Stimulated activated naive B cell treated with anti-CD40 and anti-IgM and Interleukin-4, amounts not matched to agents 10 μg/mL and 1 μg/mL and 100 μg/mL, for 72 hours (primary cell): ENCODE data around the gene M1AP.
A peak's percentile ranks its signal among the peaks of the same experiment; 100 is the strongest.

Experiments
- ATAC-seq, 2 donors: fragments of 150-1000 bp; cut with Tn5 transposase; replicated peaks; 2 replicates each; pipeline ENCODE4 v1.10.0; 2021; ENCODE audit warnings: moderate library complexity in 1 of 2
- DNase-seq: peaks from one replicate; pipeline ENCODE4 v3.0.0; 2021
- H3K27ac Mint-ChIP-seq: one replicate; pipeline ENCODE4 v1.8.0; 2022; ENCODE audit warnings: mild to moderate bottlenecking, mixed read lengths
- H3K27me3 Mint-ChIP-seq, 2 donors: one replicate each; pipeline ENCODE4 v1.8.0; 2022; ENCODE audit warnings: mixed read lengths in 2 of 2
- H3K36me3 Mint-ChIP-seq, 2 donors: one replicate each; pipeline ENCODE4 v1.8.0; 2022; ENCODE audit warnings: mixed read lengths in 2 of 2, mild to moderate bottlenecking in 1 of 2
- H3K4me1 Mint-ChIP-seq, 2 donors: one replicate each; pipeline ENCODE4 v1.8.0; 2022; ENCODE audit warnings: mixed read lengths in 2 of 2, mild to moderate bottlenecking in 1 of 2
- H3K4me3 Mint-ChIP-seq, 2 donors: one replicate each; pipeline ENCODE4 v1.8.0; 2022; ENCODE audit warnings: mild to moderate bottlenecking in 2 of 2, mixed read lengths in 2 of 2, moderate library complexity in 1 of 2
- H3K9me3 Mint-ChIP-seq, 2 donors: one replicate each; pipeline ENCODE4 v1.8.0; 2022; ENCODE audit warnings: mixed read lengths in 2 of 2, mild to moderate bottlenecking in 1 of 2

The M1AP gene

GRCh38 chr2:74515981-74516633 lies 132.0 kb downstream of the M1AP start:
- peaks cover 3 to 4% of the 10 kb centered on the region in 2 donors for H3K9me3 Mint-ChIP-seq
- peak overlapping the region; percentile 42 for H3K27ac Mint-ChIP-seq
- peaks cover 85 to 95% of the 10 kb centered on the region in 2 donors for H3K27me3 Mint-ChIP-seq
- peaks cover 16 to 23% of the 10 kb centered on the region in 2 donors for H3K4me1 Mint-ChIP-seq
- ATAC-seq (peak; percentile 73 to 84), DNase-seq (peak; percentile 57)
- peaks cover 9 to 26% of the 10 kb centered on the region in 2 donors for H3K36me3 Mint-ChIP-seq
- peak overlapping the region; percentile 78 to 80 for H3K4me3 Mint-ChIP-seq

- peak overlapping the region; percentile 79 for H3K27ac Mint-ChIP-seq
- peaks cover 83 to 98% of the 10 kb centered on the region in 2 donors for H3K27me3 Mint-ChIP-seq
- no peak for DNase-seq
- H3K4me1 Mint-ChIP-seq = peaks cover 16 to 23% of the 10 kb centered on the region in 2 donors
- peak in 1 of 2 donors; percentile 6 for ATAC-seq
- peak overlapping the region; percentile 71 to 80 for H3K4me3 Mint-ChIP-seq
- H3K36me3 Mint-ChIP-seq = peaks cover 7 to 26% of the 10 kb centered on the region in 2 donors
- peaks cover 3 to 4% of the 10 kb centered on the region in 2 donors for H3K9me3 Mint-ChIP-seq
Observed at GRCh38 chr2:74515271-74515980, 132.7 kb downstream of the M1AP start.

- no peak for DNase-seq
- peak within 1 kb of the TSS; percentile 71 to 80 for H3K4me3 Mint-ChIP-seq
Observed at GRCh38 chr2:74514368-74515270, 133.5 kb downstream of the M1AP start, which contains the start of gene TLX2. Gene TLX2 (plus strand): TSS chr2:74514450. CDS start chr2:74514807, 357 bp downstream.

GRCh38 chr2:74513605-74514367 lies 134.3 kb downstream of the M1AP start:
- DNase-seq (no peak), ATAC-seq (peak in 1 of 2 donors; percentile 18)
- Mint-ChIP-seq H3K4me3 (peak overlapping the region; percentile 56 to 63), H3K27ac (peak overlapping the region; percentile 47), H3K27me3 (peaks cover 69 to 90% of the 10 kb centered on the region in 2 donors), H3K9me3 (peaks cover 3 to 4% of the 10 kb centered on the region in 2 donors), H3K36me3 (peaks cover 6 to 16% of the 10 kb centered on the region in 2 donors), H3K4me1 (peaks cover 16 to 28% of the 10 kb centered on the region in 2 donors)

More at GRCh38 chr2:74514368-74515270, 133.5 kb downstream of the M1AP start, which contains the start of gene TLX2:
- Mint-ChIP-seq H3K9me3 (peaks cover 3 to 4% of the 10 kb centered on the region in 2 donors), H3K4me1 (peaks cover 16 to 26% of the 10 kb centered on the region in 2 donors), H3K27me3 (peaks cover 76 to 95% of the 10 kb centered on the region in 2 donors), H3K36me3 (peaks cover 6 to 19% of the 10 kb centered on the region in 2 donors), H3K27ac (peak within 1 kb of the TSS; percentile 79)
- peak; percentile 15 to 28 for ATAC-seq

- no peak for DNase-seq
- peaks cover 3 to 4% of the 10 kb centered on the region in 2 donors for H3K9me3 Mint-ChIP-seq
- peaks cover 61 to 82% of the 10 kb centered on the region in 2 donors for H3K27me3 Mint-ChIP-seq
- H3K36me3 Mint-ChIP-seq = peaks cover 6 to 15% of the 10 kb centered on the region in 2 donors
- ATAC-seq = no peak
- H3K4me1 Mint-ChIP-seq = peaks cover 22 to 36% of the 10 kb centered on the region in 2 donors
- peak overlapping the region; percentile 62 for H3K27ac Mint-ChIP-seq
- peak overlapping the region; percentile 56 to 63 for H3K4me3 Mint-ChIP-seq
Observed at GRCh38 chr2:74512744-74513604, 135.2 kb downstream of the M1AP start.

- peaks cover 44 to 65% of the 10 kb centered on the region in 2 donors for H3K27me3 Mint-ChIP-seq
- DNase-seq = no peak
- peaks cover 0 to under 1% of the 10 kb centered on the region in 2 donors for H3K9me3 Mint-ChIP-seq
- peaks cover 25 to 42% of the 10 kb centered on the region in 2 donors for H3K4me1 Mint-ChIP-seq
- no peak overlapping the region for H3K4me3 Mint-ChIP-seq
- H3K27ac Mint-ChIP-seq = no peak overlapping the region
- ATAC-seq = no peak
- H3K36me3 Mint-ChIP-seq = peaks cover 12 to 18% of the 10 kb centered on the region in 2 donors
Observed at GRCh38 chr2:74511104-74511989, 136.8 kb downstream of the M1AP start.

GRCh38 chr2:74510272-74510671 lies 137.9 kb downstream of the M1AP start:
- no peaks in the 10 kb centered on the region for H3K9me3 Mint-ChIP-seq
- peaks cover 26 to 40% of the 10 kb centered on the region in 2 donors for H3K4me1 Mint-ChIP-seq
- ATAC-seq (no peak), DNase-seq (no peak)
- H3K27me3 Mint-ChIP-seq = peaks cover 35 to 55% of the 10 kb centered on the region in 2 donors
- no peak overlapping the region for H3K27ac Mint-ChIP-seq
- H3K36me3 Mint-ChIP-seq = peaks cover 19 to 23% of the 10 kb centered on the region in 2 donors
- peak overlapping the region in 1 of 2 donors; percentile 23 for H3K4me3 Mint-ChIP-seq

GRCh38 chr2:74507926-74508520 lies 140.1 kb downstream of the M1AP start:
- H3K36me3 Mint-ChIP-seq = peaks cover 35 to 38% of the 10 kb centered on the region in 2 donors
- H3K4me1 Mint-ChIP-seq = peaks cover 40 to 58% of the 10 kb centered on the region in 2 donors
- no peak for DNase-seq
- ATAC-seq = peak; percentile 15 to 30
- H3K27me3 Mint-ChIP-seq = peaks cover 40 to 49% of the 10 kb centered on the region in 2 donors
- peak overlapping the region; percentile 98 to 99 for H3K4me3 Mint-ChIP-seq
- H3K27ac Mint-ChIP-seq = peak overlapping the region; percentile 100
- H3K9me3 Mint-ChIP-seq = no peaks in the 10 kb centered on the region
